Mucosa of descending colon (tissue), 3 donors: Measurements from ENCODE around the gene CCDC138. TPM values are rescaled to one million over a fixed set of nuclear protein-coding genes. Genes with fewer than 3 reads are reported as not detected.

Source experiments
- ATAC-seq: fragments of 200-7000 bp; cut with Tn5 transposase; one replicate; pipeline ENCODE4 v1.9.1; 2020; ENCODE audit warnings: mild to moderate bottlenecking, moderate library complexity
- DNase-seq, 3 donors: peaks; one replicate each; pipeline ENCODE4 v3.0.0-alpha.2; 2020
- H3K36me3 ChIP-seq: fragments of 200-600 bp; one replicate; pipeline ENCODE4 v1.8.0; 2021; ENCODE audit warnings: low read depth, mild to moderate bottlenecking
- H3K4me1 ChIP-seq: fragments of 200-600 bp; one replicate; pipeline ENCODE4 v1.8.0; 2021; ENCODE audit warnings: low read depth, mild to moderate bottlenecking
- H3K4me3 ChIP-seq: fragments of 200-600 bp; one replicate; pipeline ENCODE4 v1.8.0; 2021; ENCODE audit warnings: mild to moderate bottlenecking
- H3K9me3 ChIP-seq: fragments of 200-600 bp; one replicate; pipeline ENCODE4 v1.8.0; 2021; ENCODE audit warnings: mild to moderate bottlenecking
- CTCF ChIP-seq: fragments of 200-600 bp; IDR thresholded peaks from one replicate; pipeline ENCODE4 v1.8.0; 2022; ENCODE audit warnings: antibody characterized with exemption, mild to moderate bottlenecking
- intact Hi-C, 2 donors: fragments of 100-400 bp; cut with DNase I in 1 of 2; cut with micrococcal nuclease in 1 of 2; formaldehyde crosslinking; loops; one replicate each; pipeline versions ENCODE4 v1.11.0 to v1.11.1; 2022; cut with DNase I, micrococcal nuclease
- total RNA-seq, 3 donors: library from RNA; stranded (reverse); fragmentation: NEBNext Ultra II Directional in 2 of 3; extraction: Animal tissue kit (Norgen Biotek cat#: 25700) in 2 of 3; gene quantifications; one replicate each; pipeline versions ENCODE4 v1.2.1 to v1.2.4, GENCODE V29; 2021 to 2023
- donor health status: DM: no; HTN: no; CAD: no; lungs with moderate emphysema.
- donor health status: DM: no; HTN: no; CAD: no.
- donor health status: DM: no; HTN: yes; CAD: no.

CCDC138 gene
- total RNA-seq, 3 donors from 2014 or later: 3.7 to 6.2 (median 5.5) TPM

- DNase-seq (no peak), ATAC-seq (no peak)
- peaks cover 6% of the 10 kb centered on the region for H3K4me1 ChIP-seq
- H3K36me3 ChIP-seq: no peaks in the 10 kb centered on the region
- no peak overlapping the region for H3K4me3 ChIP-seq
- TF ChIP-seq CTCF: no peak
- no peaks in the 10 kb centered on the region for H3K9me3 ChIP-seq
- intact Hi-C loops: no loop called here
Observed at GRCh38 chr2:108924580-108925251, 138.1 kb downstream of the CCDC138 start.

GRCh38 chr2:108925286-108925685 lies 138.7 kb downstream of the CCDC138 start:
- Histone ChIP-seq H3K4me3 (no peak overlapping the region), H3K4me1 (peaks cover 6% of the 10 kb centered on the region), H3K9me3 (no peaks in the 10 kb centered on the region), H3K36me3 (no peaks in the 10 kb centered on the region)
- intact Hi-C loops: no loop called here
- TF ChIP-seq CTCF: no peak
- ATAC-seq (no peak), DNase-seq (no peak)

GRCh38 chr2:108925735-108926134 lies 139.2 kb downstream of the CCDC138 start:
- intact Hi-C loops: no loop called here
- ATAC-seq (no peak), DNase-seq (no peak)
- Histone ChIP-seq H3K36me3 (no peaks in the 10 kb centered on the region), H3K4me3 (no peak overlapping the region), H3K9me3 (no peaks in the 10 kb centered on the region), H3K4me1 (peaks cover 6% of the 10 kb centered on the region)
- no peak for TF ChIP-seq CTCF

Other genes with a start within 250 kb of the CCDC138 start
- 10 to 100 TPM; 48.3 to 81.0 (median 51.9) TPM for gene RANBP2, start 67.3 kb upstream of the CCDC138 start, total RNA-seq
- under 1 TPM; 0.25 to 0.81 (median 0.60) TPM for gene EDAR, start 202.4 kb downstream of the CCDC138 start, total RNA-seq